IMR-90 (cell line): ENCODE measurements around the gene VASH1. TPM values are rescaled to one million over a fixed set of nuclear protein-coding genes. Genes with fewer than 3 reads are reported as not detected.
A peak's percentile ranks its signal among the peaks of the same experiment; 100 is the strongest.

Source experiments
- ATAC-seq: fragments of 200-7000 bp; cut with Tn5 transposase; 2 replicates; pipeline ENCODE4 v1.9.1; 2020; ENCODE audit warnings: low read depth, mild to moderate bottlenecking, moderate library complexity
- BruUV-seq: library from RNA; stranded (reverse); fragments of 400-500 nt; replicated peaks from 2 replicates; lab custom pipeline; 2021; lab: Mats Ljungman, UMichigan
- CTCF ChIA-PET: fragments of 300-600 bp; formaldehyde crosslinking; extraction: SDS; loops from one replicate; lab custom pipeline; 2021; ENCODE audit warnings: antibody characterized with exemption; lab: Yijun Ruan, JAX
- POLR2A ChIA-PET: fragments of 300-600 bp; sonication (Branson Sonifier 250); formaldehyde crosslinking; loops from one replicate; lab custom pipeline; 2022; ENCODE audit warnings: antibody characterized with exemption; ENCODE audit not compliant: unreplicated experiment; lab: Charles Lee
- DNase-seq: peaks from one replicate; pipeline ENCODE4 v3.0.0; 2013
- H2AFZ ChIP-seq: replicated peaks from 2 replicates; pipeline ENCODE3; 2013; ENCODE audit warnings: low read length, mild to moderate bottlenecking; ENCODE audit not compliant: poor library complexity
- H2AK5ac ChIP-seq: 2 replicates; pipeline ENCODE4 v1.6.1; 2013; ENCODE audit warnings: low read depth, low read length, inconsistent platforms
- H2AK9ac ChIP-seq: replicated peaks from 2 replicates; pipeline ENCODE3; 2013; ENCODE audit warnings: mild to moderate bottlenecking, low read depth, low read length, moderate library complexity; ENCODE audit not compliant: poor library complexity
- H2BK120ac ChIP-seq: 2 replicates; pipeline ENCODE4 v1.6.1; 2013; ENCODE audit warnings: low read depth, low read length, inconsistent platforms
- H2BK15ac ChIP-seq: 3 replicates; pipeline ENCODE4 v1.6.1; 2013; ENCODE audit warnings: low read depth, low read length, inconsistent platforms
- H2BK20ac ChIP-seq: 2 replicates; pipeline ENCODE4 v1.6.1; 2013; ENCODE audit warnings: low read depth, mild to moderate bottlenecking, inconsistent platforms, low read length, moderate library complexity
- H2BK5ac ChIP-seq: 2 replicates; pipeline ENCODE4 v1.6.1; 2013; ENCODE audit warnings: mild to moderate bottlenecking, low read depth, low read length, inconsistent platforms; ENCODE audit not compliant: poor library complexity, severe bottlenecking
- H3K14ac ChIP-seq: replicated peaks from 2 replicates; pipeline ENCODE4 v1.6.1; 2013; ENCODE audit warnings: low read depth, low read length, inconsistent platforms
- H3K18ac ChIP-seq: 2 replicates; pipeline ENCODE4 v1.6.1; 2013; ENCODE audit warnings: low read depth, low read length, control low read depth
- H3K23ac ChIP-seq: 2 replicates; pipeline ENCODE4 v1.6.1; 2013; ENCODE audit warnings: low read depth, low read length, inconsistent platforms
- H3K27ac ChIP-seq: 2 replicates; pipeline ENCODE4 v1.5.1; 2013; ENCODE audit warnings: mild to moderate bottlenecking, control low read depth, low read length; ENCODE audit not compliant: insufficient read depth
- H3K27me3 ChIP-seq: 2 replicates; pipeline ENCODE4 v1.6.1; 2013; ENCODE audit warnings: low read length; ENCODE audit not compliant: control insufficient read depth, insufficient read depth
- H3K36me3 ChIP-seq: 2 replicates; pipeline ENCODE4 v1.6.1; 2013; ENCODE audit warnings: low read length, mixed read lengths; ENCODE audit not compliant: control insufficient read depth, insufficient read depth
- H3K4ac ChIP-seq: 2 replicates; pipeline ENCODE4 v1.6.1; 2013; ENCODE audit warnings: low read depth, low read length, inconsistent platforms
- H3K4me1 ChIP-seq: 2 replicates; pipeline ENCODE4 v1.6.1; 2013; ENCODE audit warnings: low read length, mixed read lengths; ENCODE audit not compliant: control insufficient read depth, insufficient read depth
- H3K4me2 ChIP-seq: 2 replicates; pipeline ENCODE4 v1.6.1; 2013; ENCODE audit warnings: low read depth, mild to moderate bottlenecking, control low read depth, low read length, moderate library complexity
- H3K4me3 ChIP-seq: 2 replicates; pipeline ENCODE4 v1.5.1; 2013; ENCODE audit warnings: low read depth, mild to moderate bottlenecking, control low read depth, low read length, moderate library complexity; ENCODE audit not compliant: insufficient read depth
- H3K56ac ChIP-seq: 2 replicates; pipeline ENCODE4 v1.6.1; 2013; ENCODE audit warnings: low read length, inconsistent platforms; ENCODE audit not compliant: insufficient read depth; ENCODE audit errors: extremely low read depth
- H3K79me1 ChIP-seq, 2 experiments: 2 replicates each; pipeline ENCODE4 v1.6.1; 2013; ENCODE audit warnings: low read length in 2 of 2, inconsistent platforms in 1 of 2, low read depth in 1 of 2
- H3K9ac ChIP-seq: 2 replicates; pipeline ENCODE4 v1.6.1; 2013; ENCODE audit warnings: low read depth, low read length, control low read depth
- H3K9me1 ChIP-seq: 2 replicates; pipeline ENCODE4 v1.6.1; 2013; ENCODE audit warnings: low read length, inconsistent platforms; ENCODE audit not compliant: insufficient read depth
- H3K9me3 ChIP-seq: 2 replicates; pipeline ENCODE4 v1.6.1; 2013; ENCODE audit warnings: low read length; ENCODE audit not compliant: control insufficient read depth, insufficient read depth
- H4K20me1 ChIP-seq: 2 replicates; pipeline ENCODE4 v1.6.1; 2013; ENCODE audit warnings: low read length, inconsistent platforms; ENCODE audit not compliant: insufficient read depth
- H4K5ac ChIP-seq: 2 replicates; pipeline ENCODE4 v1.6.1; 2013; ENCODE audit warnings: mild to moderate bottlenecking, low read depth, low read length, control low read depth
- H4K8ac ChIP-seq, 2 experiments: 2 replicates each; pipeline ENCODE4 v1.6.1; 2013; ENCODE audit warnings: low read depth in 2 of 2, low read length in 2 of 2, control low read depth in 1 of 2, inconsistent platforms in 1 of 2
- H4K91ac ChIP-seq: 2 replicates; pipeline ENCODE4 v1.6.1; 2013; ENCODE audit warnings: low read depth, low read length, inconsistent platforms; ENCODE audit not compliant: insufficient read depth
- BHLHE40 ChIP-seq: fragments of 150-350 bp; IDR thresholded peaks from 2 replicates; pipeline ENCODE4 v1.6.1; 2016; ENCODE audit warnings: mild to moderate bottlenecking, low read depth, low read length
- CEBPB ChIP-seq: IDR thresholded peaks from 2 replicates; pipeline ENCODE4 v1.6.1; 2012; ENCODE audit warnings: low read depth, low read length, improper control_type of control experiment
- CHD1 ChIP-seq: IDR thresholded peaks from 2 replicates; pipeline ENCODE4 v1.6.1; 2012; ENCODE audit warnings: low read depth, low read length, improper control_type of control experiment
- CTCF ChIP-seq: conservative IDR thresholded peaks from 2 replicates; pipeline ENCODE4 v1.5.1; 2012; ENCODE audit warnings: mild to moderate bottlenecking, low read depth, low read length, improper control_type of control experiment
- ELK1 ChIP-seq: fragments of 150-350 bp; IDR thresholded peaks from 2 replicates; pipeline ENCODE4 v1.6.1; 2016; ENCODE audit warnings: low read depth, mild to moderate bottlenecking, low read length, moderate library complexity, borderline replicate concordance
- FOS ChIP-seq: fragments of 150-350 bp; IDR thresholded peaks from 2 replicates; pipeline ENCODE4 v1.6.1; 2016; ENCODE audit warnings: low read depth, low read length
- MAFK ChIP-seq: IDR thresholded peaks from 2 replicates; pipeline ENCODE4 v1.6.1; 2012; ENCODE audit warnings: low read depth, low read length, improper control_type of control experiment
- MAZ ChIP-seq: IDR thresholded peaks from 2 replicates; pipeline ENCODE4 v1.6.1; 2012; ENCODE audit warnings: low read depth, mild to moderate bottlenecking, low read length, improper control_type of control experiment, moderate library complexity, borderline replicate concordance
- NFE2L2 ChIP-seq: fragments of 150-350 bp; IDR thresholded peaks from 2 replicates; pipeline ENCODE4 v1.6.1; 2016; ENCODE audit warnings: low read depth, mild to moderate bottlenecking, low read length
- POLR2A ChIP-seq: IDR thresholded peaks from 2 replicates; pipeline ENCODE4 v1.6.1; 2012; ENCODE audit warnings: mild to moderate bottlenecking, low read depth, low read length
- RAD21 ChIP-seq: IDR thresholded peaks from 2 replicates; pipeline ENCODE4 v1.6.1; 2012; ENCODE audit warnings: low read length, improper control_type of control experiment
- RCOR1 ChIP-seq: IDR thresholded peaks from 2 replicates; pipeline ENCODE4 v1.6.1; 2012; ENCODE audit warnings: mild to moderate bottlenecking, low read length, improper control_type of control experiment; ENCODE audit not compliant: insufficient replicate concordance
- RFX5 ChIP-seq: IDR thresholded peaks from 2 replicates; pipeline ENCODE4 v1.8.0; 2012; ENCODE audit warnings: low read depth, mild to moderate bottlenecking, low read length, moderate library complexity
- USF2 ChIP-seq: fragments of 150-350 bp; IDR thresholded peaks from 2 replicates; pipeline ENCODE4 v1.6.1; 2017; ENCODE audit warnings: mild to moderate bottlenecking, antibody characterized with exemption, low read length, low read depth
- WGBS, 2 experiments: methylation state at CpG; one replicate each; pipeline versions ENCODE4 v1.1.5 to v1.1.7; 2013; ENCODE audit warnings: missing lambda C conversion rate in 2 of 2; ENCODE audit not compliant: insufficient read length in 1 of 2; ENCODE audit errors: extremely low coverage in 2 of 2; 5-methylcytosine and 5-hydroxymethylcytosine counted together
- dilution Hi-C: fragments of 300-500 bp; cut with HindIII; formaldehyde crosslinking; loops from one replicate; pipeline ENCODE4 v1.14.3; 2018; ENCODE audit warnings: low sequenced_read_pairs; ENCODE audit not compliant: unreplicated experiment
- in situ Hi-C: fragments of 300-500 bp; cut with MboI; formaldehyde crosslinking; loops from 3 replicates; pipeline ENCODE4 v1.14.3; 2019; ENCODE audit warnings: low sequenced_read_pairs, inconsistent platforms, mixed read lengths
- intact Hi-C: fragments of 100-400 bp; cut with micrococcal nuclease; formaldehyde crosslinking; loops from 2 replicates; pipeline ENCODE4 v1.10.0; 2022
- polyA plus RNA-seq, 3 experiments: library from polyadenylated mRNA; depleted of rRNA; stranded (reverse); fragments of >200 nt; gene quantifications; 2 replicates each; pipeline ENCODE4 v1.2.3, GENCODE V29; 2012; ENCODE audit warnings: low replicate concordance in 1 of 3
- total RNA-seq: library from RNA; depleted of rRNA; stranded (reverse); fragments of >200 nt; gene quantifications from 2 replicates; pipeline ENCODE4 v1.2.3, GENCODE V29; 2012

VASH1 gene
- total and polyA plus RNA-seq, 2 of the 4 experiments (the other 2 are of a cell fraction) = 2.0 to 9.5 TPM

- 0 out of 2 replicates have a peak overlapping the region, but pooled peaks have one; percentile 27 for H3K14ac ChIP-seq
- dilution Hi-C loops = no loop called here
- DNase-seq (no peak), ATAC-seq (no peak)
- H4K20me1 ChIP-seq = no peaks in the 10 kb centered on the region
- no peaks in the 10 kb centered on the region for H3K36me3 ChIP-seq
- peak overlapping the region; percentile 69 for H2AK9ac ChIP-seq
- peak overlapping the region; percentile 40 for H4K91ac ChIP-seq
- peak overlapping the region; percentile 79; the same call in 1 of the 2 replicates for H3K23ac ChIP-seq
- H3K18ac ChIP-seq = peak overlapping the region; percentile 90
- H3K56ac ChIP-seq = no peak overlapping the region
- ChIA-PET POLR2A (no interaction called here), CTCF (no interaction called here)
- H3K9me1 ChIP-seq = peaks cover 6% of the 10 kb centered on the region; the same call in 1 of the 2 replicates
- 0 out of 2 replicates have a peak overlapping the region, but pooled peaks have one; percentile 27 for H2BK20ac ChIP-seq
- H3K9ac ChIP-seq = peak overlapping the region; percentile 84
- peak overlapping the region; percentile 40; the same call in 1 of the 2 replicates for H2AK5ac ChIP-seq
- peak overlapping the region; percentile 53 for H3K27ac ChIP-seq
- BruUV-seq = no TSS peak
- H2AFZ ChIP-seq = peak overlapping the region; percentile 94
- no peaks in the 10 kb centered on the region; the same call in 1 of the 2 replicates for H3K27me3 ChIP-seq
- H2BK15ac ChIP-seq = 0 out of 3 replicates have a peak overlapping the region, but pooled peaks have one; percentile 44
- peak overlapping the region; percentile 52 for H3K4ac ChIP-seq
- H4K5ac ChIP-seq = peak overlapping the region; percentile 80
- peak overlapping the region; percentile 92 to 98 for H4K8ac ChIP-seq
- no peak overlapping the region for H2BK5ac ChIP-seq
- H3K4me3 ChIP-seq = peak overlapping the region; percentile 87
- in situ Hi-C loops = no loop called here
- H2BK120ac ChIP-seq = no peak overlapping the region
- H3K4me1 ChIP-seq = peaks cover 8% of the 10 kb centered on the region; the same call in 1 of the 2 replicates
- no peaks in the 10 kb centered on the region for H3K9me3 ChIP-seq
- intact Hi-C loops = loop anchor here (1.0 kb wide), 2 partner anchors 50 to 51 kb away; no protein-coding TSS in a partner anchor
- peak overlapping the region; percentile 97 for H3K4me2 ChIP-seq
- H3K79me1 ChIP-seq = no peaks in the 10 kb centered on the region
- WGBS, 2 experiments = 59% methylated on average over 6 of the region's 26 CpGs; no CpG with 5 or more reads in 1 of the 2 experiments
- TF ChIP-seq RFX5 (no peak), RAD21 (no peak), USF2 (no peak), CEBPB (no peak), ELK1 (no peak), CHD1 (no peak), CTCF (no peak), NFE2L2 (no peak), MAFK (no peak), RCOR1 (no peak), BHLHE40 (no peak), MAZ (no peak), FOS (no peak), POLR2A (no peak)
These were observed 735 bp upstream of the VASH1 start for GRCh38 chr14:76760331-76761135.
